ENCODE data around the gene CAMLG.

CAMLG gene

DNA sequence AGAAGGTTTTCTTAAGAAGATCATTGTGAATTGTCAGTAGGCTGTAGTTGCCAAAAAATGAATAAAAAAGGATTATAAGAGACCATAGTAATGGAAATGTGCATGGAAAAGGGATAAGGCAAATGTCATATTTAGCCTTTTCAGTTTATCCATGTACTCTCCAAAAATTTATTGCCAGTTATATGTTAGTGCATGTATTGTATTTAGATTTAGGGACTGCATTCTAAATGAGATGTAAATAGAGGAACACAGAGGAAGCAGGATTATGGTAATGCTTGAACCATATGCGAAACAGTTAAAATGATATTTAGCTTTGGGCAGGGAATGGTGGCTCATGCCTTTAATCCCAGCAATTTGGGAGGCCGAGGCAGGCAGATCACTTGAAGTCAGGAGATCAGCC is 53.2 kb downstream of the CAMLG start (continued):
- no peak for TF ChIP-seq ZNF174 (tag by site-specific recombination; IDR thresholded peaks at IDR 0.05)
- no peak for TF ChIP-seq BCL11B (tag by site-specific recombination; IDR thresholded peaks at IDR 0.05; ENCODE audit: low read depth)
- TF ChIP-seq ZNF132 (tag by site-specific recombination; IDR thresholded peaks at IDR 0.05; ENCODE audit: borderline replicate concordance): no peak
- TF ChIP-seq ZSCAN30 (tag by site-specific recombination; IDR thresholded peaks at IDR 0.05): no peak
- TF ChIP-seq PBX3 (CRISPR knock-in tag; IDR thresholded peaks at IDR 0.05): no peak

- CTCF ChIA-PET: no interaction called here
- H3K36me3 ChIP-seq (ENCODE audit: control insufficient read depth in 2 of 2, insufficient read depth in 1 of 2, low read length in 2 of 2): peaks cover 94 to 96% of the 10 kb centered on the region in 2 experiments
- no peak for TF ChIP-seq ZBTB6 (tag by site-specific recombination; IDR thresholded peaks at IDR 0.05)
- TF ChIP-seq ZNF76 (tag by site-specific recombination; IDR thresholded peaks at IDR 0.05; ENCODE audit: borderline replicate concordance, low read depth): no peak
- no peak for TF ChIP-seq ZNF791 (tag by site-specific recombination; IDR thresholded peaks at IDR 0.05)
- TF ChIP-seq ZNF24 (tag by site-specific recombination; IDR thresholded peaks at IDR 0.05): no peak
- TF ChIP-seq YY2 (tag by site-specific recombination; IDR thresholded peaks at IDR 0.05): no peak
- TF ChIP-seq MYNN (tag by site-specific recombination; IDR thresholded peaks at IDR 0.05; ENCODE audit: borderline replicate concordance): no peak
- no peak for TF ChIP-seq TSHZ1 (tag by site-specific recombination; IDR thresholded peaks at IDR 0.05; ENCODE audit: borderline replicate concordance)
- TF ChIP-seq ZBTB44 (tag by site-specific recombination; IDR thresholded peaks at IDR 0.05): no peak
- no peak for TF ChIP-seq TRIM28 (IDR thresholded peaks at IDR 0.05; ENCODE audit: borderline replicate concordance, low read length)
- TF ChIP-seq, protein P1, sequence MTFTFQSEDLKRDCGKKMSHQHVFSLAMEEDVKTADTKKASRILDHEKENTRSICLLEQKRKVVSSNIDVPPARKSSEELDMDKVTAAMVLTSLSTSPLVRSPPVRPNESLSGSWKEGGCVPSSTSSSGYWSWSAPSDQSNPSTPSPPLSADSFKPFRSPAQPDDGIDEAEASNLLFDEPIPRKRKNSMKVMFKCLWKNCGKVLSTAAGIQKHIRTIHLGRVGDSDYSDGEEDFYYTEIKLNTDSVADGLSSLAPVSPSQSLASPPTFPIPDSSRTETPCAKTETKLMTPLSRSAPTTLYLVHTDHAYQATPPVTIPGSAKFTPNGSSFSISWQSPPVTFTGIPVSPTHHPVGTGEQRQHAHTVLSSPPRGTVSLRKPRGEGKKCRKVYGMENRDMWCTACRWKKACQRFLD (tag by site-specific recombination; IDR thresholded peaks at IDR 0.05): no peak
- TF ChIP-seq ZNF266 (tag by site-specific recombination; IDR thresholded peaks at IDR 0.05; ENCODE audit: low read depth): no peak
- TF ChIP-seq ZNF354C (tag by site-specific recombination; IDR thresholded peaks at IDR 0.05; ENCODE audit: borderline replicate concordance, low read depth): no peak
- H3K4me3 ChIP-seq (ENCODE audit: low read depth, low read length): no peak overlapping the region
- no peak overlapping the region for H3K27ac ChIP-seq (ENCODE audit: extremely low read depth, low read depth, low read length)
- POLR2A ChIA-PET: interaction anchor here (0.6 kb wide), 1 partner anchor 618 kb away, joined by 4 read pairs; no protein-coding TSS in a partner anchor
- no peaks in the 10 kb centered on the region for H3K9me3 ChIP-seq (ENCODE audit: control insufficient read depth, insufficient read depth, low read depth, low read length)
- H3K4me1 ChIP-seq (ENCODE audit: control insufficient read depth, insufficient read depth, low read length): no peaks in the 10 kb centered on the region
These were observed 53.9 kb downstream of the CAMLG start for GRCh38 chr5:134792286-134792685.
